Subcutaneous abdominal adipose tissue (tissue), 5 donors: Measurements from ENCODE around the gene ERBB4.

Experiments
- H3K27ac ChIP-seq: one replicate; pipeline ENCODE4 v1.7.0; 2013; ENCODE audit warnings: low read depth, mild to moderate bottlenecking, inconsistent platforms, low read length, moderate library complexity
- H3K27me3 ChIP-seq, 5 donors: one replicate each; pipeline ENCODE4 v1.7.0; 2013; ENCODE audit warnings: low read length in 5 of 5, inconsistent platforms in 1 of 5; ENCODE audit not compliant: control insufficient read depth in 5 of 5, insufficient read depth in 4 of 5
- H3K36me3 ChIP-seq, 5 donors: one replicate each; pipeline ENCODE4 v1.7.0; 2013; ENCODE audit warnings: low read length in 5 of 5; ENCODE audit not compliant: control insufficient read depth in 5 of 5, insufficient read depth in 5 of 5
- H3K4me1 ChIP-seq, 5 donors: one replicate each; pipeline ENCODE4 v1.7.0; 2013; ENCODE audit warnings: low read length in 5 of 5, mild to moderate bottlenecking in 3 of 5, moderate library complexity in 1 of 5; ENCODE audit not compliant: control insufficient read depth in 5 of 5, insufficient read depth in 5 of 5
- H3K4me3 ChIP-seq, 5 donors: one replicate each; pipeline ENCODE4 v1.7.0; 2013; ENCODE audit warnings: low read length in 5 of 5, low read depth in 1 of 5
- H3K9ac ChIP-seq, 5 donors: one replicate each; pipeline ENCODE4 v1.7.0; 2013; ENCODE audit warnings: low read length in 5 of 5, mild to moderate bottlenecking in 4 of 5, moderate library complexity in 3 of 5
- H3K9me3 ChIP-seq, 5 donors: one replicate each; pipeline ENCODE4 v1.7.0; 2013; ENCODE audit warnings: low read length in 5 of 5; ENCODE audit not compliant: control insufficient read depth in 5 of 5
- donor health status: healthy.
- donor health status: healthy.
- donor health status: healthy.
- donor health status: healthy.
- donor health status: healthy.

The ERBB4 gene

GRCh38 chr2:212050871-212051270 lies 487.7 kb downstream of the ERBB4 start:
- peaks cover 0 to 29% (median 11%) of the 10 kb centered on the region in 5 donors for H3K9me3 ChIP-seq
- H3K36me3 ChIP-seq = no peaks in the 10 kb centered on the region
- H3K4me1 ChIP-seq = no peaks in the 10 kb centered on the region
- no peak overlapping the region for H3K4me3 ChIP-seq
- no peaks in the 10 kb centered on the region for H3K27me3 ChIP-seq
- no peak overlapping the region for H3K9ac ChIP-seq
- no peak overlapping the region for H3K27ac ChIP-seq

- no peak overlapping the region for H3K4me3 ChIP-seq
- H3K36me3 ChIP-seq = no peaks in the 10 kb centered on the region
- no peak overlapping the region for H3K27ac ChIP-seq
- no peaks in the 10 kb centered on the region for H3K27me3 ChIP-seq
- H3K4me1 ChIP-seq = no peaks in the 10 kb centered on the region
- H3K9ac ChIP-seq = no peak overlapping the region
- no peaks in the 10 kb centered on the region for H3K9me3 ChIP-seq
These were observed 496.0 kb downstream of the ERBB4 start for GRCh38 chr2:212042562-212042961.

- H3K4me3 ChIP-seq = no peak overlapping the region
- no peaks in the 10 kb centered on the region for H3K27me3 ChIP-seq
- no peak overlapping the region for H3K9ac ChIP-seq
- H3K9me3 ChIP-seq = no peaks in the 10 kb centered on the region
- no peaks in the 10 kb centered on the region for H3K36me3 ChIP-seq
- no peaks in the 10 kb centered on the region for H3K4me1 ChIP-seq
- no peak overlapping the region for H3K27ac ChIP-seq
These were observed 501.5 kb downstream of the ERBB4 start for GRCh38 chr2:212037062-212037461.

- no peak overlapping the region for H3K4me3 ChIP-seq
- H3K9ac ChIP-seq = no peak overlapping the region
- no peak overlapping the region for H3K27ac ChIP-seq
- H3K4me1 ChIP-seq = no peaks in the 10 kb centered on the region
- no peaks in the 10 kb centered on the region for H3K9me3 ChIP-seq
- no peaks in the 10 kb centered on the region for H3K36me3 ChIP-seq
- no peaks in the 10 kb centered on the region for H3K27me3 ChIP-seq
These were observed 503.6 kb downstream of the ERBB4 start for GRCh38 chr2:212034841-212035585.

- H3K27me3 ChIP-seq = no peaks in the 10 kb centered on the region
- H3K9ac ChIP-seq = no peak overlapping the region
These were observed 504.7 kb downstream of the ERBB4 start for GRCh38 chr2:212033888-212034287.

GRCh38 chr2:212032536-212033219 lies 505.9 kb downstream of the ERBB4 start:
- Histone ChIP-seq H3K4me3 (no peak overlapping the region), H3K9ac (no peak overlapping the region), H3K9me3 (no peaks in the 10 kb centered on the region), H3K4me1 (no peaks in the 10 kb centered on the region), H3K36me3 (no peaks in the 10 kb centered on the region), H3K27me3 (no peaks in the 10 kb centered on the region), H3K27ac (no peak overlapping the region)

More at GRCh38 chr2:212033888-212034287, 504.7 kb downstream of the ERBB4 start:
- H3K4me1 ChIP-seq = no peaks in the 10 kb centered on the region
- no peaks in the 10 kb centered on the region for H3K9me3 ChIP-seq
- no peak overlapping the region for H3K27ac ChIP-seq
- no peaks in the 10 kb centered on the region for H3K36me3 ChIP-seq
- H3K4me3 ChIP-seq = no peak overlapping the region

GRCh38 chr2:212032032-212032431 lies 506.6 kb downstream of the ERBB4 start:
- no peak overlapping the region for H3K27ac ChIP-seq
- no peak overlapping the region for H3K4me3 ChIP-seq
- H3K36me3 ChIP-seq = no peaks in the 10 kb centered on the region
- H3K4me1 ChIP-seq = no peaks in the 10 kb centered on the region
- H3K9ac ChIP-seq = no peak overlapping the region
- H3K27me3 ChIP-seq = no peaks in the 10 kb centered on the region
- H3K9me3 ChIP-seq = no peaks in the 10 kb centered on the region

- Histone ChIP-seq H3K9me3 (no peaks in the 10 kb centered on the region), H3K36me3 (no peaks in the 10 kb centered on the region), H3K27ac (no peak overlapping the region), H3K4me1 (no peaks in the 10 kb centered on the region), H3K4me3 (no peak overlapping the region), H3K9ac (no peak overlapping the region), H3K27me3 (no peaks in the 10 kb centered on the region)
These were observed 507.9 kb downstream of the ERBB4 start for GRCh38 chr2:212030709-212031108.

GRCh38 chr2:212028798-212029394 lies 509.7 kb downstream of the ERBB4 start:
- Histone ChIP-seq H3K4me3 (no peak overlapping the region), H3K27ac (no peak overlapping the region), H3K9me3 (no peaks in the 10 kb centered on the region), H3K36me3 (no peaks in the 10 kb centered on the region), H3K4me1 (no peaks in the 10 kb centered on the region), H3K9ac (no peak overlapping the region), H3K27me3 (no peaks in the 10 kb centered on the region)
